Heart right ventricle (tissue), 16 donors: ENCODE measurements around the gene EIF2A. TPM values are rescaled to one million over a fixed set of nuclear protein-coding genes. Genes with fewer than 3 reads are reported as not detected.

Experiments used
- ATAC-seq, 8 donors: fragments of 200-7000 bp; cut with Tn5 transposase; one replicate each; pipeline ENCODE4 v1.9.1; 2020; ENCODE audit warnings: mild to moderate bottlenecking in 8 of 8, moderate library complexity in 8 of 8, moderate number of reproducible peaks in 1 of 8
- DNase-seq, 2 donors: peaks; one replicate each; pipeline ENCODE4 v3.0.0-alpha.2; 2020
- H3K27ac ChIP-seq, 10 donors: fragments of 200-600 bp; sonication (generic) in 2 of 10; one replicate each; pipeline versions ENCODE4 v1.5.0 to v1.8.0; 2020 to 2022; ENCODE audit warnings: mild to moderate bottlenecking in 3 of 10
- H3K27me3 ChIP-seq, 7 donors: fragments of 200-600 bp; one replicate each; pipeline ENCODE4 v1.8.0; 2021 to 2022; ENCODE audit warnings: mild to moderate bottlenecking in 2 of 7
- H3K36me3 ChIP-seq, 9 donors: fragments of 200-600 bp; sonication (generic) in 1 of 9; one replicate each; pipeline versions ENCODE4 v1.5.0 to v1.8.0; 2020 to 2022; ENCODE audit warnings: mild to moderate bottlenecking in 2 of 9
- H3K4me1 ChIP-seq, 9 donors: fragments of 200-600 bp; sonication (generic) in 1 of 9; one replicate each; pipeline versions ENCODE4 v1.5.0 to v1.8.0; 2020 to 2022; ENCODE audit warnings: mild to moderate bottlenecking in 4 of 9
- H3K4me3 ChIP-seq, 10 donors: fragments of 200-600 bp; sonication (generic) in 2 of 10; one replicate each; pipeline versions ENCODE4 v1.5.0 to v1.8.0; 2020 to 2022; ENCODE audit warnings: mild to moderate bottlenecking in 7 of 10, moderate library complexity in 2 of 10
- H3K9me3 ChIP-seq, 11 donors: fragments of 200-600 bp in 10 of 11; sonication (generic) in 2 of 11; one replicate each; pipeline versions ENCODE4 v1.5.0 to v1.8.0; 2013 to 2022; ENCODE audit warnings: mild to moderate bottlenecking in 2 of 11, control low read depth in 1 of 11, moderate library complexity in 1 of 11
- CTCF ChIP-seq, 9 donors: fragments of 200-600 bp; sonication (generic) in 2 of 9; IDR thresholded peaks; one replicate each; pipeline versions ENCODE4 v1.5.0 to v1.8.0; 2021 to 2022; ENCODE audit warnings: antibody characterized with exemption in 9 of 9, mild to moderate bottlenecking in 5 of 9, moderate library complexity in 1 of 9
- WGBS, 2 donors: extraction: QIAGEN DNeasy Blood & Tissue Kit; methylation state at CpG; one replicate each; pipeline ENCODE4 v1.1.7; 2013; ENCODE audit warnings: inconsistent platforms in 1 of 2; 5-methylcytosine and 5-hydroxymethylcytosine counted together
- intact Hi-C, 10 donors: fragments of 100-400 bp; cut with DNase I; formaldehyde crosslinking; loops; one replicate each; pipeline versions ENCODE4 v1.11.1 to v1.14.2; 2022
- polyA plus RNA-seq, 2 donors: library from polyadenylated mRNA; stranded (reverse); fragments of 200-250 nt; gene quantifications; one replicate each; pipeline ENCODE4 v1.2.3, GENCODE V29; 2013
- total RNA-seq, 10 donors: library from RNA; stranded (reverse); fragmentation: NEBNext Ultra II Directional in 3 of 10; extraction: Animal tissue kit (Norgen Biotek cat#: 25700) in 3 of 10; gene quantifications; one replicate each; pipeline versions ENCODE4 v1.2.1 to v1.2.4, GENCODE V29; 2021 to 2023
- donor health status: Arrhythmogenic right ventricular cardiomyopathy.
- donor health status: ischemic (EF 13 %, LVEDD 7.1; RV severe dilation, severe dysfunction).
- donor health status: healthy with polysubstance abuse.
- donor health status: DM: no; HTN: yes; CAD: no.
- donor health status: DM: no; HTN: no; CAD: no.
- donor health status: ischemic (EF 25% LVEDD 6.9; RV normal size, moderate dysfunction).
- donor health status: ischemic (EF 25% LVEDD 5.7; RV mildly dilated, moderate dysfunction).
- donor health status: healthy.
- donor health status: DM: yes; HTN: yes; CAD: no.
- donor health status: Ischemic cardiomyopathy.
- donor health status: ischemic (EF 35%, LVEDD 5.7; RV mildly dilated, moderate dysfunction).
- donor health status: nonischemic (EF 11% LVEDD 7.7; RV severe dilation, severe dysfunction).
- donor health status: DM: yes; HTN: yes; CAD: no.
- donor health status: PGD.
- donor health status: ischemic (EF 29% LVEDD 5.4; RV normal size, mild dysfunction).
- donor health status: nonischemic (EF 23%, LVEDD 6.1; RV moderate dilation, normal function).

EIF2A gene
- total and polyA plus RNA-seq, 12 donors = 45.8 to 86.5 (median 75.2) TPM

DNA sequence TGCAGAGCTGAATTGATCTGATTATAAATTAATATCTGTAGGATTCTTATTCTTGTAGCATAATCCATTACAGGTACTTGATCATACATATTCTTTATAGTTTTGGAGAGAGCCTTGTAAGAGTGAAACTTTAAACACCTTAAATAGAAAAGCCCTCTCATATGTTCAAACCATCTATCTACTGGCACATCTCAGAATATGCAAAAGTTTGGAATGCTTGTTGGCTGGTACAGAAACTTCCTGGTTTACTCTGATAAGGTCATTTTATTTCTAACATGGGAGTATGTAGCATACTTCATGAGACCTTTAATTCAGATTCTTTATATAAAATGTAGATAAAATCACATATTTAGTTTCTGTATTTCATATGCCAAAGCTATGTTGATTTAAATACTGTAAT lies 34.6 kb downstream of the EIF2A start:
- H3K4me3 ChIP-seq = no peak overlapping the region
- no peak for ATAC-seq
- H3K27me3 ChIP-seq = no peaks in the 10 kb centered on the region
- H3K27ac ChIP-seq = no peak overlapping the region
- H3K9me3 ChIP-seq = no peaks in the 10 kb centered on the region
- TF ChIP-seq CTCF (IDR thresholded peaks at IDR 0.05) = no peak
- peaks cover 0 to 4% (median 0%) of the 10 kb centered on the region in 9 donors for H3K4me1 ChIP-seq
- peaks cover 0 to 97% (median 19%) of the 10 kb centered on the region in 9 donors for H3K36me3 ChIP-seq
- intact Hi-C loops = no loop called here
- no peak for DNase-seq

DNA sequence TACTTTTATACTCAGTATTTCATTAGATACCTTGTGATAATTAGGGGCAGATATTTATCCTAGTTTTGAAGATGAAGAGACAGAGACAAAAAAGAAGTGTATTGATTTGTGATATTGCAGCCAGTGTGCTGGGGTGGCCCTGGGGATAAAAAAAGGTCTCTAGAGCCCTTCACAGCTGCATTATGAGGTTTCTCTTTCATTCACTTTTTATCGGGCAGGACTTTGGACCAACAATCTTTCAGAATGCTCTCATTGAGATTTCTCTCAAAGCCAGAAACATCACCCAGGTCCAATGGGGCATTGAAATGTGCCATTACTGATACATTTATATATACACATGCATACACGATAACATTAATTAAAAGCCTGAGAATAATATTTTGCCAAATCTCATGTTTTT lies 36.0 kb downstream of the EIF2A start:
- no peak for TF ChIP-seq CTCF (IDR thresholded peaks at IDR 0.05)
- no peaks in the 10 kb centered on the region for H3K9me3 ChIP-seq
- WGBS, 2 donors = 89 to 90% methylated on average over 2 of the region's 2 CpGs
- DNase-seq = no peak
- intact Hi-C loops = no loop called here
- peaks cover 0 to 12% (median 0%) of the 10 kb centered on the region in 9 donors for H3K4me1 ChIP-seq
- peaks cover 0 to 88% (median 18%) of the 10 kb centered on the region in 9 donors for H3K36me3 ChIP-seq
- no peak for ATAC-seq
- H3K27ac ChIP-seq = no peak overlapping the region
- no peak overlapping the region for H3K4me3 ChIP-seq
- no peaks in the 10 kb centered on the region for H3K27me3 ChIP-seq

- no peaks in the 10 kb centered on the region for H3K9me3 ChIP-seq
- no peak overlapping the region for H3K27ac ChIP-seq
- H3K27me3 ChIP-seq = no peaks in the 10 kb centered on the region
- TF ChIP-seq CTCF (IDR thresholded peaks at IDR 0.05) = no peak
- H3K4me1 ChIP-seq = peaks cover 0 to 14% (median 0%) of the 10 kb centered on the region in 9 donors
- intact Hi-C loops = no loop called here
- peaks cover 0 to 84% (median 18%) of the 10 kb centered on the region in 9 donors for H3K36me3 ChIP-seq
- no peak overlapping the region for H3K4me3 ChIP-seq
- DNase-seq (no peak), ATAC-seq (no peak)
- 85 to 93% methylated on average over 1 of the region's 1 CpG for WGBS, 2 donors
Observed at GRCh38 chr3:150583028-150583427, 36.4 kb downstream of the EIF2A start.

GRCh38 chr3:150588027-150588830 lies 41.6 kb downstream of the EIF2A start:
- no peak overlapping the region for H3K4me3 ChIP-seq
- peak; percentile 40 to 46 for DNase-seq
- intact Hi-C loops = no loop called here
- no peak for TF ChIP-seq CTCF (IDR thresholded peaks at IDR 0.05)
- H3K36me3 ChIP-seq = peaks cover 0 to 33% (median 0%) of the 10 kb centered on the region in 9 donors
- H3K9me3 ChIP-seq = no peaks in the 10 kb centered on the region
- peaks cover 0 to 25% (median 4%) of the 10 kb centered on the region in 9 donors for H3K4me1 ChIP-seq
- ATAC-seq = peak in 7 of 8 donors; percentile 85 to 95 (median 93)
- WGBS, 2 donors = 33 to 44% methylated on average over 9 of the region's 9 CpGs
- peak overlapping the region in 7 of 10 donors; percentile 16 to 56 (median 45) for H3K27ac ChIP-seq
- H3K27me3 ChIP-seq = no peaks in the 10 kb centered on the region
